HepG2 (cell line): ENCODE measurements around the gene VPS52. TPM values are rescaled to one million over a fixed set of nuclear protein-coding genes. Genes with fewer than 3 reads are reported as not detected.

ENCODE experiments used
- CCDC6 ChIP-seq: sonication (generic); formaldehyde crosslinking; IDR thresholded peaks from 2 replicates; pipeline ENCODE4 v1.8.1; 2022; ENCODE audit warnings: mild to moderate bottlenecking, missing genetic modification reagents, moderate library complexity
- FOSL2 ChIP-seq: sonication (generic); formaldehyde crosslinking; IDR thresholded peaks from 2 replicates; pipeline ENCODE4 v1.4.0; 2020; ENCODE audit warnings: missing genetic modification reagents
- FOXJ3 ChIP-seq: sonication (generic); formaldehyde crosslinking; IDR thresholded peaks from 2 replicates; pipeline ENCODE4 v1.4.0; 2020; ENCODE audit warnings: missing genetic modification reagents, mild to moderate bottlenecking, borderline replicate concordance
- GABPB1 ChIP-seq: IDR thresholded peaks from 2 replicates; pipeline ENCODE4 v1.6.1; 2016; ENCODE audit warnings: mild to moderate bottlenecking, missing genetic modification reagents, moderate library complexity, missing compliant biosample characterization
- HNRNPL ChIP-seq: fragments of 200-400 bp; formaldehyde crosslinking; IDR thresholded peaks from 2 replicates; pipeline ENCODE4 v1.6.1; 2017; ENCODE audit warnings: mild to moderate bottlenecking, low read depth, low read length
- KLF6 ChIP-seq: IDR thresholded peaks from 2 replicates; pipeline ENCODE4 v1.8.0; 2016; ENCODE audit warnings: missing biosample characterization, missing genetic modification reagents
- MTA3 ChIP-seq: sonication (generic); formaldehyde crosslinking; IDR thresholded peaks from 2 replicates; pipeline ENCODE4 v1.4.0; 2020; ENCODE audit warnings: missing genetic modification reagents
- NFE2L2 ChIP-seq: fragments of 150-350 bp; IDR thresholded peaks from 2 replicates; pipeline ENCODE4 v1.6.1; 2014; ENCODE audit warnings: low read length
- PAF1 ChIP-seq: IDR thresholded peaks from 2 replicates; pipeline ENCODE4 v1.6.1; 2016; ENCODE audit warnings: missing genetic modification reagents, missing compliant biosample characterization
- RARA ChIP-seq: IDR thresholded peaks from 2 replicates; pipeline ENCODE4 v1.6.1; 2016; ENCODE audit warnings: missing genetic modification reagents, missing compliant biosample characterization
- ZFP36 ChIP-seq: fragments of 150-350 bp; IDR thresholded peaks from 2 replicates; pipeline ENCODE4 v1.6.1; 2018; ENCODE audit warnings: borderline replicate concordance, low read length, low read depth; ENCODE audit not compliant: partially characterized antibody
- ZKSCAN8 ChIP-seq: IDR thresholded peaks from 2 replicates; pipeline ENCODE4 v1.6.1; 2016; ENCODE audit warnings: borderline replicate concordance, missing genetic modification reagents, missing compliant biosample characterization
- ZNF337 ChIP-seq: sonication (generic); formaldehyde crosslinking; IDR thresholded peaks from 2 replicates; pipeline ENCODE4 v1.5.1; 2020; ENCODE audit warnings: missing genetic modification reagents, low read depth, mild to moderate bottlenecking, borderline replicate concordance
- ZNF746 ChIP-seq: sonication (generic); formaldehyde crosslinking; IDR thresholded peaks from 2 replicates; pipeline ENCODE4 v1.8.0; 2022; ENCODE audit warnings: mild to moderate bottlenecking, missing genetic modification reagents
- polyA plus RNA-seq, 8 experiments: library from polyadenylated mRNA; depleted of rRNA in 3 of 8; stranded (reverse) in 7 of 8; unstranded in 1 of 8; fragments of >200 nt; fragmentation: Illumina TruSeq in 4 of 8; extraction: Trizol in 4 of 8; gene quantifications; 2 replicates each; pipeline versions ENCODE4 v1.2.1 to v1.2.3, GENCODE V29; 2011 to 2016; ENCODE audit warnings: low read depth in 4 of 8, missing spikeins in 1 of 8, mixed read lengths in 1 of 8; ENCODE audit not compliant: insufficient read depth in 1 of 8
- total RNA-seq, 5 experiments: library from RNA; depleted of rRNA; stranded (reverse); fragments of >200 nt; fragmentation: Illumina TruSeq; extraction: Trizol; gene quantifications; 2 replicates each; pipeline ENCODE4 v1.2.3, GENCODE V29; 2016; ENCODE audit warnings: low read depth in 1 of 5
- TF ChIP-seq, protein P1 (sequence below): sonication (generic); formaldehyde crosslinking; IDR thresholded peaks from 2 replicates; pipeline ENCODE4 v1.5.0; 2020; ENCODE audit warnings: missing genetic modification reagents
- TF ChIP-seq, protein P2 (sequence below): sonication (generic); formaldehyde crosslinking; IDR thresholded peaks from 2 replicates; pipeline ENCODE4 v1.4.0; 2020; ENCODE audit warnings: mild to moderate bottlenecking, missing genetic modification reagents
- TF ChIP-seq, protein P3 (sequence below): IDR thresholded peaks from 2 replicates; pipeline ENCODE4 v1.6.1; 2016; ENCODE audit warnings: mild to moderate bottlenecking
- TF ChIP-seq, protein P4 (sequence below): sonication (generic); formaldehyde crosslinking; IDR thresholded peaks from 2 replicates; pipeline ENCODE4 v1.4.0; 2020; ENCODE audit warnings: missing genetic modification reagents
- TF ChIP-seq, protein P5 (sequence below): sonication (generic); formaldehyde crosslinking; IDR thresholded peaks from 2 replicates; pipeline ENCODE4 v1.4.0; 2020; ENCODE audit warnings: low read depth, mild to moderate bottlenecking, missing genetic modification reagents
- TF ChIP-seq, protein P6 (sequence below): sonication (generic); formaldehyde crosslinking; IDR thresholded peaks from 2 replicates; pipeline ENCODE4 v1.4.0; 2020; ENCODE audit warnings: mild to moderate bottlenecking, missing genetic modification reagents

The VPS52 gene
- total and polyA plus RNA-seq, 2 of the 13 experiments (the other 11 are each of a cell fraction or from before 2014, with no cell fraction given): 48.9 to 85.5 TPM

DNA sequence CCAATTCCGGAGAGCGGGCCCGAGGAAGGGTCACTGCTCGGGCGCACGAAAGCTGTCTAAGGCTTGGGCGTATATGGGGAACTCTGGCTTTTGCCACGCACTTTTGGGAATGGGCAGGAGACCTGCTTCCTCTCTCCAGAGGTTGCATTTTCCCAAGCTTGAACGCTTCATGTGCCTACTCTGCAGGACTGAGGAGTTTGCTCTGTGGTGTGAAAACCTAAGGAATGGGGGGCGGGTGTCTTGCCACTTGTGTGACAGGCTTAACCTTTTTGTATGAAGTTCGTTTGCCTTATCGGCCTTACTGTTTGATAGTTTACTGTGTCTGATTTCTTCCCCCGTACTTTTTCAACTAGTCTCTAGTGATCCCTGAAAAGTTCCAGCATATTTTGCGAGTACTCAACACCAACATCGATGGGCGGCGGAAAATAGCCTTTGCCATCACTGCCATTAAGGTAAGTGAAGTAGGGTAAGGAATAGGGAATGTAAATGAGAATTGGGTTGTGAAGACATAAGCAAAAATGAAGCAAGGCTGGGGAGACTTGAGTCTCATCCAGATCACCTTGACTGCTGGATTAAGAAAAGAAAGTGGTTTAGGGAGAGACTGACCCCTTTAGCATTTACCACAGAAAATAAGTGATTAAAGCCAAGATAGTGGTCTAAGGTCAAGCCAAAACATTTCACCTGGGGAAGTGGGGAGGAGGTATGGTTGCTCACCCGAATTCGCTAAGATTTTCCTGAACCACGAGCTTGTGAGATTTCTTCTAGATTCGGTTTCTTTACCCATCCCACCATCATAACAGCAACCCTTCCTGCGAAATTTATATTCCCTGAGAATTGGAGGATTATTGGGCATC lies 826 bp upstream of the VPS52 start (continued):
- TF ChIP-seq FOSL2 (no peak), CCDC6 (no peak), ZKSCAN8 (CRISPR knock-in tag) (no peak), MTA3 (CRISPR knock-in tag) (no peak), HNRNPL (no peak), NFE2L2 (no peak), ZNF746 (CRISPR knock-in tag) (no peak), ZFP36 (no peak), GABPB1 (CRISPR knock-in tag) (no peak), FOXJ3 (no peak), ZNF337 (peak; percentile 17; the same call in 1 of the 2 replicates), KLF6 (CRISPR knock-in tag) (no peak), RARA (CRISPR knock-in tag) (no peak; the same call in 1 of the 2 replicates), PAF1 (peak; percentile 72; the same call in 1 of the 2 replicates)
- TF ChIP-seq, protein P1, sequence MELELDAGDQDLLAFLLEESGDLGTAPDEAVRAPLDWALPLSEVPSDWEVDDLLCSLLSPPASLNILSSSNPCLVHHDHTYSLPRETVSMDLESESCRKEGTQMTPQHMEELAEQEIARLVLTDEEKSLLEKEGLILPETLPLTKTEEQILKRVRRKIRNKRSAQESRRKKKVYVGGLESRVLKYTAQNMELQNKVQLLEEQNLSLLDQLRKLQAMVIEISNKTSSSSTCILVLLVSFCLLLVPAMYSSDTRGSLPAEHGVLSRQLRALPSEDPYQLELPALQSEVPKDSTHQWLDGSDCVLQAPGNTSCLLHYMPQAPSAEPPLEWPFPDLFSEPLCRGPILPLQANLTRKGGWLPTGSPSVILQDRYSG (CRISPR knock-in tag): no peak; the same call in 1 of the 2 replicates
- TF ChIP-seq, protein P2, sequence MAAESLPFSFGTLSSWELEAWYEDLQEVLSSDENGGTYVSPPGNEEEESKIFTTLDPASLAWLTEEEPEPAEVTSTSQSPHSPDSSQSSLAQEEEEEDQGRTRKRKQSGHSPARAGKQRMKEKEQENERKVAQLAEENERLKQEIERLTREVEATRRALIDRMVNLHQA (CRISPR knock-in tag): no peak
- TF ChIP-seq, protein P3, sequence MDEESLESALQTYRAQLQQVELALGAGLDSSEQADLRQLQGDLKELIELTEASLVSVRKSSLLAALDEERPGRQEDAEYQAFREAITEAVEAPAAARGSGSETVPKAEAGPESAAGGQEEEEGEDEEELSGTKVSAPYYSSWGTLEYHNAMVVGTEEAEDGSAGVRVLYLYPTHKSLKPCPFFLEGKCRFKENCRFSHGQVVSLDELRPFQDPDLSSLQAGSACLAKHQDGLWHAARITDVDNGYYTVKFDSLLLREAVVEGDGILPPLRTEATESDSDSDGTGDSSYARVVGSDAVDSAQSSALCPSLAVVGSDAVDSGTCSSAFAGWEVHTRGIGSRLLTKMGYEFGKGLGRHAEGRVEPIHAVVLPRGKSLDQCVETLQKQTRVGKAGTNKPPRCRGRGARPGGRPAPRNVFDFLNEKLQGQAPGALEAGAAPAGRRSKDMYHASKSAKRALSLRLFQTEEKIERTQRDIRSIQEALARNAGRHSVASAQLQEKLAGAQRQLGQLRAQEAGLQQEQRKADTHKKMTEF (CRISPR knock-in tag): no peak
- TF ChIP-seq, protein P4, sequence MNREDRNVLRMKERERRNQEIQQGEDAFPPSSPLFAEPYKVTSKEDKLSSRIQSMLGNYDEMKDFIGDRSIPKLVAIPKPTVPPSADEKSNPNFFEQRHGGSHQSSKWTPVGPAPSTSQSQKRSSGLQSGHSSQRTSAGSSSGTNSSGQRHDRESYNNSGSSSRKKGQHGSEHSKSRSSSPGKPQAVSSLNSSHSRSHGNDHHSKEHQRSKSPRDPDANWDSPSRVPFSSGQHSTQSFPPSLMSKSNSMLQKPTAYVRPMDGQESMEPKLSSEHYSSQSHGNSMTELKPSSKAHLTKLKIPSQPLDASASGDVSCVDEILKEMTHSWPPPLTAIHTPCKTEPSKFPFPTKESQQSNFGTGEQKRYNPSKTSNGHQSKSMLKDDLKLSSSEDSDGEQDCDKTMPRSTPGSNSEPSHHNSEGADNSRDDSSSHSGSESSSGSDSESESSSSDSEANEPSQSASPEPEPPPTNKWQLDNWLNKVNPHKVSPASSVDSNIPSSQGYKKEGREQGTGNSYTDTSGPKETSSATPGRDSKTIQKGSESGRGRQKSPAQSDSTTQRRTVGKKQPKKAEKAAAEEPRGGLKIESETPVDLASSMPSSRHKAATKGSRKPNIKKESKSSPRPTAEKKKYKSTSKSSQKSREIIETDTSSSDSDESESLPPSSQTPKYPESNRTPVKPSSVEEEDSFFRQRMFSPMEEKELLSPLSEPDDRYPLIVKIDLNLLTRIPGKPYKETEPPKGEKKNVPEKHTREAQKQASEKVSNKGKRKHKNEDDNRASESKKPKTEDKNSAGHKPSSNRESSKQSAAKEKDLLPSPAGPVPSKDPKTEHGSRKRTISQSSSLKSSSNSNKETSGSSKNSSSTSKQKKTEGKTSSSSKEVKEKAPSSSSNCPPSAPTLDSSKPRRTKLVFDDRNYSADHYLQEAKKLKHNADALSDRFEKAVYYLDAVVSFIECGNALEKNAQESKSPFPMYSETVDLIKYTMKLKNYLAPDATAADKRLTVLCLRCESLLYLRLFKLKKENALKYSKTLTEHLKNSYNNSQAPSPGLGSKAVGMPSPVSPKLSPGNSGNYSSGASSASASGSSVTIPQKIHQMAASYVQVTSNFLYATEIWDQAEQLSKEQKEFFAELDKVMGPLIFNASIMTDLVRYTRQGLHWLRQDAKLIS (CRISPR knock-in tag): no peak
- TF ChIP-seq, protein P5, sequence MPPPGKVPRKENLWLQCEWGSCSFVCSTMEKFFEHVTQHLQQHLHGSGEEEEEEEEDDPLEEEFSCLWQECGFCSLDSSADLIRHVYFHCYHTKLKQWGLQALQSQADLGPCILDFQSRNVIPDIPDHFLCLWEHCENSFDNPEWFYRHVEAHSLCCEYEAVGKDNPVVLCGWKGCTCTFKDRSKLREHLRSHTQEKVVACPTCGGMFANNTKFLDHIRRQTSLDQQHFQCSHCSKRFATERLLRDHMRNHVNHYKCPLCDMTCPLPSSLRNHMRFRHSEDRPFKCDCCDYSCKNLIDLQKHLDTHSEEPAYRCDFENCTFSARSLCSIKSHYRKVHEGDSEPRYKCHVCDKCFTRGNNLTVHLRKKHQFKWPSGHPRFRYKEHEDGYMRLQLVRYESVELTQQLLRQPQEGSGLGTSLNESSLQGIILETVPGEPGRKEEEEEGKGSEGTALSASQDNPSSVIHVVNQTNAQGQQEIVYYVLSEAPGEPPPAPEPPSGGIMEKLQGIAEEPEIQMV (CRISPR knock-in tag): no peak
- TF ChIP-seq, protein P6, sequence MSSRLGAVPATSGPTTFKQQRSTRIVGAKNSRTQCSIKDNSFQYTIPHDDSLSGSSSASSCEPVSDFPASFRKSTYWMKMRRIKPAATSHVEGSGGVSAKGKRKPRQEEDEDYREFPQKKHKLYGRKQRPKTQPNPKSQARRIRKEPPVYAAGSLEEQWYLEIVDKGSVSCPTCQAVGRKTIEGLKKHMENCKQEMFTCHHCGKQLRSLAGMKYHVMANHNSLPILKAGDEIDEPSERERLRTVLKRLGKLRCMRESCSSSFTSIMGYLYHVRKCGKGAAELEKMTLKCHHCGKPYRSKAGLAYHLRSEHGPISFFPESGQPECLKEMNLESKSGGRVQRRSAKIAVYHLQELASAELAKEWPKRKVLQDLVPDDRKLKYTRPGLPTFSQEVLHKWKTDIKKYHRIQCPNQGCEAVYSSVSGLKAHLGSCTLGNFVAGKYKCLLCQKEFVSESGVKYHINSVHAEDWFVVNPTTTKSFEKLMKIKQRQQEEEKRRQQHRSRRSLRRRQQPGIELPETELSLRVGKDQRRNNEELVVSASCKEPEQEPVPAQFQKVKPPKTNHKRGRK (CRISPR knock-in tag): no peak
